SK-N-SH (cell line): ENCODE results near the gene OR12D3. TPM values are rescaled to one million over a fixed set of nuclear protein-coding genes. Genes with fewer than 3 reads are reported as not detected.

ENCODE experiments used
- CTCF ChIA-PET: fragments of 300-600, 350-600 bp; formaldehyde crosslinking; extraction: SDS; loops from one replicate; lab custom pipeline; 2021; lab: Yijun Ruan, JAX
- POLR2A ChIA-PET: fragments of 350-600 bp; sonication (Branson Sonifier 250); formaldehyde crosslinking; extraction: SDS; loops from one replicate; lab custom pipeline; 2020; ENCODE audit warnings: antibody characterized with exemption, inconsistent platforms; lab: Yijun Ruan, JAX
- DNase-seq: peaks from one replicate; pipeline ENCODE4 v3.0.0; 2012
- H2AFZ ChIP-seq: fragments of 200-600 bp; sonication (generic); 2 replicates; pipeline ENCODE4 v1.8.1; 2016; ENCODE audit warnings: antibody characterized with exemption, mild to moderate bottlenecking, low read depth
- H3F3A ChIP-seq: fragments of 200-600 bp; sonication (generic); replicated peaks from 2 replicates; pipeline ENCODE3; 2016; ENCODE audit warnings: antibody characterized with exemption, mild to moderate bottlenecking; ENCODE audit not compliant: insufficient read depth
- H3K27ac ChIP-seq, 2 experiments: fragments of 200-500 bp in 1 of 2; fragments of 200-600 bp in 1 of 2; sonication (Bioruptor generic) in 1 of 2; sonication (generic), shearing (Covaris generic) in 1 of 2; 2 replicates each; pipeline versions ENCODE4 v1.5.1 to v1.6.1; 2014 to 2016; ENCODE audit warnings: low read depth in 2 of 2, inconsistent platforms in 1 of 2, low read length in 1 of 2, mild to moderate bottlenecking in 1 of 2, mixed read lengths in 1 of 2
- H3K27me3 ChIP-seq: fragments of 200-600 bp; sonication (generic), shearing (Covaris generic); 2 replicates; pipeline ENCODE4 v1.6.1; 2016; ENCODE audit warnings: mixed run types; ENCODE audit not compliant: insufficient read depth
- H3K36me3 ChIP-seq, 2 experiments: fragments of 200-500 bp in 1 of 2; fragments of 200-600 bp in 1 of 2; sonication (Bioruptor generic) in 1 of 2; sonication (generic) in 1 of 2; replicated peaks in 1 of 2; 2 replicates each; pipeline versions ENCODE3 to v1.5.1; 2014 to 2016; ENCODE audit warnings: low read length in 1 of 2, mild to moderate bottlenecking in 1 of 2; ENCODE audit not compliant: insufficient read depth in 2 of 2, control insufficient read depth in 1 of 2
- H3K4me1 ChIP-seq, 2 experiments: fragments of 200-500 bp in 1 of 2; fragments of 200-600 bp in 1 of 2; sonication (Bioruptor generic) in 1 of 2; sonication (generic), shearing (Covaris generic) in 1 of 2; 2 replicates each; pipeline versions ENCODE4 v1.5.1 to v1.6.1; 2014 to 2016; ENCODE audit warnings: low read depth in 1 of 2, low read length in 1 of 2, mixed run types in 1 of 2; ENCODE audit not compliant: insufficient read depth in 2 of 2, control insufficient read depth in 1 of 2
- H3K4me2 ChIP-seq: fragments of 200-600 bp; sonication (generic), shearing (Covaris generic); 2 replicates; pipeline ENCODE4 v1.6.1; 2017; ENCODE audit warnings: mixed run types
- H3K4me3 ChIP-seq, 2 experiments: fragments of 200-500 bp in 1 of 2; fragments of 200-600 bp in 1 of 2; sonication (Bioruptor generic) in 1 of 2; sonication (generic), shearing (Covaris generic) in 1 of 2; 2 replicates each; pipeline versions ENCODE4 v1.5.1 to v1.8.1; 2014 to 2016; ENCODE audit warnings: low read depth in 2 of 2, inconsistent platforms in 1 of 2, low read length in 1 of 2, mild to moderate bottlenecking in 1 of 2, mixed read lengths in 1 of 2, moderate library complexity in 1 of 2
- H3K79me2 ChIP-seq: fragments of 200-600 bp; sonication (generic); 2 replicates; pipeline ENCODE4 v1.8.1; 2017; ENCODE audit warnings: mild to moderate bottlenecking; ENCODE audit not compliant: insufficient read depth
- H3K9ac ChIP-seq: fragments of 200-600 bp; sonication (generic); 2 replicates; pipeline ENCODE4 v1.6.1; 2017; ENCODE audit warnings: mixed run types
- H3K9me2 ChIP-seq: fragments of 200-600 bp; sonication (generic); 2 replicates; pipeline ENCODE4 v1.6.1; 2017; ENCODE audit warnings: mixed run types
- H3K9me3 ChIP-seq: fragments of 200-600 bp; sonication (generic); 2 replicates; pipeline ENCODE4 v1.6.1; 2017; ENCODE audit warnings: mixed run types, mild to moderate bottlenecking, moderate library complexity
- H4K20me1 ChIP-seq: fragments of 200-600 bp; sonication (generic); 2 replicates; pipeline ENCODE4 v1.6.1; 2017; ENCODE audit warnings: mild to moderate bottlenecking, mixed run types; ENCODE audit not compliant: insufficient read depth
- FOSL2 ChIP-seq: IDR thresholded peaks from 2 replicates; pipeline ENCODE4 v1.4.0; 2012; ENCODE audit warnings: low read depth, mild to moderate bottlenecking, moderate library complexity, borderline replicate concordance
- FOXJ3 ChIP-seq: sonication (generic); formaldehyde crosslinking; IDR thresholded peaks from 2 replicates; pipeline ENCODE4 v1.5.1; 2020; ENCODE audit warnings: mild to moderate bottlenecking, missing genetic modification reagents
- GATA2 ChIP-seq: sonication (generic); formaldehyde crosslinking; IDR thresholded peaks from 2 replicates; pipeline ENCODE4 v1.5.0; 2020; ENCODE audit warnings: mild to moderate bottlenecking, missing genetic modification reagents
- MEF2A ChIP-seq: IDR thresholded peaks from 2 replicates; pipeline ENCODE4 v1.4.0; 2012; ENCODE audit warnings: low read depth, borderline replicate concordance
- NFIC ChIP-seq: IDR thresholded peaks from 2 replicates; pipeline ENCODE4 v1.4.0; 2012; ENCODE audit warnings: borderline replicate concordance
- NRF1 ChIP-seq: IDR thresholded peaks from 2 replicates; pipeline ENCODE4 v1.6.1; 2012; ENCODE audit warnings: low read depth, mild to moderate bottlenecking, low read length
- RAD21 ChIP-seq: IDR thresholded peaks from 2 replicates; pipeline ENCODE4 v1.6.1; 2012; ENCODE audit warnings: mild to moderate bottlenecking, low read length
- RCOR1 ChIP-seq: fragments of 150-350 bp; IDR thresholded peaks from 2 replicates; pipeline ENCODE4 v1.6.1; 2017; ENCODE audit warnings: antibody characterized with exemption, low read length
- RFX5 ChIP-seq: IDR thresholded peaks from 2 replicates; pipeline ENCODE4 v1.6.1; 2012; ENCODE audit warnings: mild to moderate bottlenecking, improper control_type of control experiment, low read length
- SIN3A ChIP-seq: IDR thresholded peaks from 2 replicates; pipeline ENCODE4 v1.6.1; 2012; ENCODE audit warnings: low read depth, mild to moderate bottlenecking, low read length, moderate library complexity, borderline replicate concordance
- SMC3 ChIP-seq: IDR thresholded peaks from 2 replicates; pipeline ENCODE4 v1.6.1; 2012; ENCODE audit warnings: low read depth, low read length, improper control_type of control experiment
- TEAD4 ChIP-seq: IDR thresholded peaks from 2 replicates; pipeline ENCODE4 v1.4.0; 2012; ENCODE audit warnings: mild to moderate bottlenecking, borderline replicate concordance; ENCODE audit not compliant: insufficient read depth
- WGBS: methylation state at CpG from one replicate; pipeline ENCODE4 v1.1.6; 2017; ENCODE audit warnings: low lambda C conversion rate; 5-methylcytosine and 5-hydroxymethylcytosine counted together
- polyA plus RNA-seq, 3 experiments: library from polyadenylated mRNA; depleted of rRNA; stranded (reverse); fragments of >200 nt; gene quantifications; 2 replicates each; pipeline ENCODE4 v1.2.3, GENCODE V29; 2012
- TF ChIP-seq, protein P1 (sequence below): fragments of 200-600 bp; sonication (generic); IDR thresholded peaks from 2 replicates; pipeline ENCODE4 v1.6.1; 2017; ENCODE audit warnings: antibody characterized with exemption, mild to moderate bottlenecking, moderate library complexity
- TF ChIP-seq, protein P2 (sequence below): IDR thresholded peaks from 2 replicates; pipeline ENCODE4 v1.4.0; 2012; ENCODE audit warnings: low read depth
- TF ChIP-seq, protein P3 (sequence below): IDR thresholded peaks from 2 replicates; pipeline ENCODE4 v1.4.0; 2012; ENCODE audit warnings: low read depth, borderline replicate concordance
- TF ChIP-seq, protein P4 (sequence below): fragments of 150-350 bp; IDR thresholded peaks from 2 replicates; pipeline ENCODE4 v1.6.1; 2017; ENCODE audit warnings: antibody characterized with exemption, low read length, low read depth, borderline replicate concordance

The OR12D3 gene
- polyA plus RNA-seq, 1 of the 3 experiments (the other 2 are of a cell fraction) = not detected

DNA sequence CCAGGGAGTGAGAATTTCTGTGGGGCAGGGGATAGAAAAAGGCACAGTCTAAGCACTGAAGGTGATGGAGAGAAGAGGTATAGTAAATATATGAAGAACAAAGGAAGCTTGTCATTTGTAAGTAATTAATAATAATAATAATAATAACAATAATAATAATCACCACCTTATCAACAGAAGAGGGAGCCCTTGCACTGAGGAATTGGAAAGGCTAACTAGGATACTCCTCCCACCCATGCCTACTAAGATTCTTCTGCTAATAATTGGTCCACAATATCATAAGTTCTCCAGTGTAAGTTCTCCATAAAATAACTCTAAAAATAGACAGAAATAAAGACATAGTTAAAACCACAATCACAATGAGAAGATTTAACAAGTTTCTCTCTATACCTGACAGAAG lies 912 bp upstream of the OR12D3 start:
- TF ChIP-seq FOSL2 (no peak), RAD21 (0 out of 2 replicates have a peak, but pooled peaks have one; percentile 29)
- TF ChIP-seq, protein P1, sequence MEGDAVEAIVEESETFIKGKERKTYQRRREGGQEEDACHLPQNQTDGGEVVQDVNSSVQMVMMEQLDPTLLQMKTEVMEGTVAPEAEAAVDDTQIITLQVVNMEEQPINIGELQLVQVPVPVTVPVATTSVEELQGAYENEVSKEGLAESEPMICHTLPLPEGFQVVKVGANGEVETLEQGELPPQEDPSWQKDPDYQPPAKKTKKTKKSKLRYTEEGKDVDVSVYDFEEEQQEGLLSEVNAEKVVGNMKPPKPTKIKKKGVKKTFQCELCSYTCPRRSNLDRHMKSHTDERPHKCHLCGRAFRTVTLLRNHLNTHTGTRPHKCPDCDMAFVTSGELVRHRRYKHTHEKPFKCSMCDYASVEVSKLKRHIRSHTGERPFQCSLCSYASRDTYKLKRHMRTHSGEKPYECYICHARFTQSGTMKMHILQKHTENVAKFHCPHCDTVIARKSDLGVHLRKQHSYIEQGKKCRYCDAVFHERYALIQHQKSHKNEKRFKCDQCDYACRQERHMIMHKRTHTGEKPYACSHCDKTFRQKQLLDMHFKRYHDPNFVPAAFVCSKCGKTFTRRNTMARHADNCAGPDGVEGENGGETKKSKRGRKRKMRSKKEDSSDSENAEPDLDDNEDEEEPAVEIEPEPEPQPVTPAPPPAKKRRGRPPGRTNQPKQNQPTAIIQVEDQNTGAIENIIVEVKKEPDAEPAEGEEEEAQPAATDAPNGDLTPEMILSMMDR = peak; percentile 37
- CTCF ChIA-PET = interaction anchor here (0.8 kb wide), 1 partner anchor 227 kb away, joined by 3 read pairs; no protein-coding TSS in a partner anchor
- POLR2A ChIA-PET = no interaction called here

DNA sequence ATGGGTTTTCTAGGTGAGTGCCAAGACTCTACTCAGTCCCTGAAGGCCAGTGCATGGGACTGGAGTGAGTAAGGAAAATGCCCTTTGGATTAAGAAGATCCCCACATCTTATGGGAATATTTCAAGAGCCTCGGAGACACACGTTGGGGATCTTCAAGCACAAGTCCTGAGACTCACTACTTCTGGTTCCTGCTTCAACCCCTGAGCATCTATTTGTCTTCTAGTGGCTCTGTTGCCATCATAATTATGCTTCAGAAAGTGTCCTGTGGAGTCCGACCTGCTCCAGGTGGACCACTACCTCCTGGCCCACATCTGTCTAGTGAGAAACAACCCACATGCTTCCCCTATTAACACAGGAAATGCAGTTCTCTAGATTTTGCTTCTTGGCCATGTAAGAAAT lies 6.3 kb downstream of the OR12D3 start, which contains the start of gene OR5V1:
TSS of gene OR5V1 (minus strand) at position 101 of the 400 bp plus-strand sequence. CDS start 12,670 bp downstream, outside the sequence.
- H3K36me3 ChIP-seq = no peaks in the 10 kb centered on the region
- H3K4me1 ChIP-seq = no peaks in the 10 kb centered on the region
- WGBS = 0% methylated on average over 3 of the region's 3 CpGs
- no peaks in the 10 kb centered on the region; the same call in 1 of the 2 replicates for H3K9me3 ChIP-seq
- no peak for DNase-seq
- no peak within 1 kb of the TSS for H3K4me3 ChIP-seq
- ChIA-PET POLR2A (no interaction called here), CTCF (no interaction called here)
- H3K27ac ChIP-seq = no peak within 1 kb of the TSS
- no peaks in the 10 kb centered on the region for H3F3A ChIP-seq
- no peak within 1 kb of the TSS for H3K4me2 ChIP-seq
- no peak within 1 kb of the TSS for H3K9ac ChIP-seq
- TF ChIP-seq RCOR1 = no peak
- TF ChIP-seq, protein P2, sequence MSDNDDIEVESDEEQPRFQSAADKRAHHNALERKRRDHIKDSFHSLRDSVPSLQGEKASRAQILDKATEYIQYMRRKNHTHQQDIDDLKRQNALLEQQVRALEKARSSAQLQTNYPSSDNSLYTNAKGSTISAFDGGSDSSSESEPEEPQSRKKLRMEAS = no peak
- TF ChIP-seq, protein P3, sequence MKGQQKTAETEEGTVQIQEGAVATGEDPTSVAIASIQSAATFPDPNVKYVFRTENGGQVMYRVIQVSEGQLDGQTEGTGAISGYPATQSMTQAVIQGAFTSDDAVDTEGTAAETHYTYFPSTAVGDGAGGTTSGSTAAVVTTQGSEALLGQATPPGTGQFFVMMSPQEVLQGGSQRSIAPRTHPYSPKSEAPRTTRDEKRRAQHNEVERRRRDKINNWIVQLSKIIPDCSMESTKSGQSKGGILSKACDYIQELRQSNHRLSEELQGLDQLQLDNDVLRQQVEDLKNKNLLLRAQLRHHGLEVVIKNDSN = no peak
- no peak for TF ChIP-seq NRF1
- TF ChIP-seq, protein P4, sequence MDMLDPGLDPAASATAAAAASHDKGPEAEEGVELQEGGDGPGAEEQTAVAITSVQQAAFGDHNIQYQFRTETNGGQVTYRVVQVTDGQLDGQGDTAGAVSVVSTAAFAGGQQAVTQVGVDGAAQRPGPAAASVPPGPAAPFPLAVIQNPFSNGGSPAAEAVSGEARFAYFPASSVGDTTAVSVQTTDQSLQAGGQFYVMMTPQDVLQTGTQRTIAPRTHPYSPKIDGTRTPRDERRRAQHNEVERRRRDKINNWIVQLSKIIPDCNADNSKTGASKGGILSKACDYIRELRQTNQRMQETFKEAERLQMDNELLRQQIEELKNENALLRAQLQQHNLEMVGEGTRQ = no peak
- no peak for TF ChIP-seq GATA2
- TF ChIP-seq FOXJ3 (CRISPR knock-in tag) = no peak
- no peak for TF ChIP-seq SIN3A
- TF ChIP-seq MEF2A = no peak
- no peak for TF ChIP-seq NFIC
- TF ChIP-seq SMC3 = no peak
- TF ChIP-seq RFX5 = no peak
- no peak for TF ChIP-seq TEAD4
- TF ChIP-seq RAD21 = no peak
- H3K9me2 ChIP-seq = no peaks in the 10 kb centered on the region
- no peaks in the 10 kb centered on the region; the same call in 1 of the 2 replicates for H3K27me3 ChIP-seq
- no peak within 1 kb of the TSS for H2AFZ ChIP-seq
- no peaks in the 10 kb centered on the region for H4K20me1 ChIP-seq
- no peaks in the 10 kb centered on the region for H3K79me2 ChIP-seq

More for the DNA sequence above, 912 bp upstream of the OR12D3 start:
- no peak overlapping the region for H3K4me3 ChIP-seq
- no peaks in the 10 kb centered on the region for H3K9me2 ChIP-seq
- H3K4me2 ChIP-seq = no peak overlapping the region
- H2AFZ ChIP-seq = no peak overlapping the region
- H3K4me1 ChIP-seq = no peaks in the 10 kb centered on the region
- no peak overlapping the region for H3K27ac ChIP-seq
- H3K79me2 ChIP-seq = no peaks in the 10 kb centered on the region
- H3K9ac ChIP-seq = no peak overlapping the region
- H3K27me3 ChIP-seq = peaks cover 35% of the 10 kb centered on the region; the same call in 1 of the 2 replicates
- no peaks in the 10 kb centered on the region for H4K20me1 ChIP-seq
- no peak for DNase-seq
- no peaks in the 10 kb centered on the region for H3K36me3 ChIP-seq
- no peaks in the 10 kb centered on the region for H3F3A ChIP-seq
- H3K9me3 ChIP-seq = no peaks in the 10 kb centered on the region; the same call in 1 of the 2 replicates
